SU-DHL-6 (cell line): ENCODE measurements around the gene CARD10.
A peak's percentile ranks its signal among the peaks of the same experiment; 100 is the strongest.

Experiments
- H2AFZ ChIP-seq: fragments of 200-600 bp; sonication (generic); 2 replicates; pipeline ENCODE4 v1.6.1; 2014; ENCODE audit warnings: low read depth, mild to moderate bottlenecking, moderate library complexity, mixed read lengths, antibody characterized with exemption, low read length; ENCODE audit not compliant: severe bottlenecking
- H3F3A ChIP-seq: fragments of 200-600 bp; shearing (Covaris generic); 2 replicates; pipeline ENCODE4 v1.6.0; 2016; ENCODE audit warnings: antibody characterized with exemption, mild to moderate bottlenecking; ENCODE audit not compliant: insufficient read depth
- H3K27ac ChIP-seq: fragments of 200-600 bp; sonication (generic); 2 replicates; pipeline ENCODE4 v1.5.1; 2016; ENCODE audit warnings: low read depth, mild to moderate bottlenecking, low read length, moderate library complexity, mixed read lengths
- H3K27me3 ChIP-seq: fragments of 200-600 bp; sonication (generic), shearing (Covaris generic); 2 replicates; pipeline ENCODE4 v1.6.0; 2014; ENCODE audit warnings: mild to moderate bottlenecking, low read length
- H3K36me3 ChIP-seq: fragments of 200-600 bp; sonication (generic); 2 replicates; pipeline ENCODE4 v1.6.1; 2014; ENCODE audit warnings: mild to moderate bottlenecking, low read length, mixed read lengths
- H3K4me2 ChIP-seq: fragments of 300-600, 200-600 bp; shearing (Covaris generic), sonication (generic); 2 replicates; pipeline ENCODE4 v1.6.0; 2014; ENCODE audit warnings: low read length, low read depth, mild to moderate bottlenecking; ENCODE audit not compliant: poor library complexity, severe bottlenecking
- H3K4me3 ChIP-seq: fragments of 200-600 bp; sonication (generic); 2 replicates; pipeline ENCODE4 v1.5.1; 2014; ENCODE audit warnings: antibody characterized with exemption, low read length, mild to moderate bottlenecking, mixed read lengths; ENCODE audit not compliant: insufficient read depth, poor library complexity, severe bottlenecking
- H3K79me2 ChIP-seq: fragments of 200-600 bp; sonication (generic); 2 replicates; pipeline ENCODE4 v1.6.1; 2014; ENCODE audit warnings: mild to moderate bottlenecking, low read length, moderate library complexity; ENCODE audit not compliant: insufficient read depth
- H3K9ac ChIP-seq: fragments of 200-600 bp; sonication (generic); 2 replicates; pipeline ENCODE4 v1.7.0; 2014; ENCODE audit warnings: mild to moderate bottlenecking, low read length
- H3K9me2 ChIP-seq: fragments of 200-600 bp; sonication (generic); replicated peaks from 2 replicates; pipeline ENCODE4 v1.6.1; 2014; ENCODE audit warnings: low read length; ENCODE audit not compliant: insufficient read depth
- H3K9me3 ChIP-seq: fragments of 200-600 bp; sonication (generic); 2 replicates; pipeline ENCODE4 v1.6.1; 2014; ENCODE audit warnings: low read length, mixed read lengths; ENCODE audit not compliant: insufficient read depth
- H4K20me1 ChIP-seq: fragments of 200-600 bp; sonication (generic); 2 replicates; pipeline ENCODE4 v1.6.1; 2014; ENCODE audit warnings: low read depth, mild to moderate bottlenecking, antibody characterized with exemption, low read length, moderate library complexity, mixed read lengths
- CTCF ChIP-seq: fragments of 200-600 bp; sonication (generic); IDR thresholded peaks from one replicate; pipeline ENCODE4 v1.5.1; 2017; ENCODE audit warnings: antibody characterized with exemption, mild to moderate bottlenecking, low read length, moderate library complexity; ENCODE audit not compliant: insufficient read depth, poor library complexity, severe bottlenecking
- EZH2phosphoT487 ChIP-seq: fragments of 200-600 bp; sonication (generic), shearing (Covaris generic); conservative IDR thresholded peaks from 2 replicates; pipeline ENCODE4 v1.6.1; 2018; ENCODE audit warnings: mild to moderate bottlenecking, antibody characterized with exemption, low read length, moderate library complexity, mixed read lengths

CARD10 gene

GRCh38 chr22:37546437-37547250, 27.4 kb upstream of the CARD10 start:
- TF ChIP-seq CTCF = no peak
- no peak for TF ChIP-seq EZH2phosphoT487
- Histone ChIP-seq H3K4me3 (no peak overlapping the region), H3K36me3 (no peaks in the 10 kb centered on the region), H3K9me3 (no peaks in the 10 kb centered on the region), H4K20me1 (no peaks in the 10 kb centered on the region), H3K79me2 (no peaks in the 10 kb centered on the region), H3K9me2 (no peaks in the 10 kb centered on the region), H3K27me3 (no peaks in the 10 kb centered on the region), H3K9ac (no peak overlapping the region), H3K4me2 (no peak overlapping the region), H2AFZ (no peak overlapping the region), H3K27ac (no peak overlapping the region), H3F3A (no peaks in the 10 kb centered on the region)

GRCh38 chr22:37545703-37546436, 26.7 kb upstream of the CARD10 start:
- Histone ChIP-seq H4K20me1 (no peaks in the 10 kb centered on the region), H3K4me2 (no peak overlapping the region), H3K9ac (no peak overlapping the region), H3K9me2 (no peaks in the 10 kb centered on the region), H3K9me3 (no peaks in the 10 kb centered on the region), H2AFZ (no peak overlapping the region), H3K79me2 (no peaks in the 10 kb centered on the region), H3K27me3 (no peaks in the 10 kb centered on the region), H3K36me3 (no peaks in the 10 kb centered on the region), H3F3A (no peaks in the 10 kb centered on the region), H3K27ac (no peak overlapping the region), H3K4me3 (no peak overlapping the region)
- TF ChIP-seq EZH2phosphoT487 = no peak
- TF ChIP-seq CTCF = no peak

- Histone ChIP-seq H2AFZ (no peak overlapping the region), H3F3A (no peaks in the 10 kb centered on the region), H3K27me3 (no peaks in the 10 kb centered on the region), H3K4me3 (no peak overlapping the region), H3K79me2 (no peaks in the 10 kb centered on the region), H3K36me3 (no peaks in the 10 kb centered on the region), H3K9ac (no peak overlapping the region), H3K9me3 (no peaks in the 10 kb centered on the region), H3K9me2 (no peaks in the 10 kb centered on the region), H3K4me2 (no peak overlapping the region), H3K27ac (no peak overlapping the region), H4K20me1 (no peaks in the 10 kb centered on the region)
- TF ChIP-seq EZH2phosphoT487 = no peak
- peak; percentile 16 for TF ChIP-seq CTCF
Measured at GRCh38 chr22:37544955-37545702, 25.9 kb upstream of the CARD10 start.
